ENCODE data around the gene YPEL1. TPM values are rescaled to one million over a fixed set of nuclear protein-coding genes. Genes with fewer than 3 reads are reported as not detected.
"Not testable (repeated sequence)": the region's sequence is repeated elsewhere in the genome, so short reads cannot be mapped to it uniquely, and the experiment has no call there.

YPEL1 gene
- total RNA-seq, 2 donors from 2014 or later = 2.5 to 4.4 TPM

DNA sequence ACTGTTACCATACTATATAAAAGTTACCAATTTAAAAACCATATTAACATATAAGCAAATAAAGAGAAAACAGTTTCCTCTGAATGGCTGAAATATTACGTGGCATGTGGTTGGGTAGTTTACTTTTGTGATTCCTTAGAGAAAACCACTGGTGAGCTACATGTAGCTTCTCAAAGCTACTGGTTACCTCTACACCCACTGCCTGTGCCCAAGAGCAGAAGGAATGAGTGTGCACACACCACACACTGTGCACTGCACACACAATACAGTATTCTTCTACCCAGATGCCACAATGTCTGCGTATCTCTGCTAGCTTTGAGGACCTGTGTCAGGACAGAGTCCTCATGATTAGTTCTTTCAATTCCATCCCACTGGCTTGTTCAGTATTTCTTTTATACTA, 25.5 kb upstream of the YPEL1 start:
- peaks cover 14 to 41% of the 10 kb centered on the region in 2 donors for H3K36me3 Mint-ChIP-seq (ENCODE audit: insufficient read depth in 2 of 2)
- ATAC-seq (replicated peaks in 1 of 2) (peak; percentile 76 to 78), DNase-seq (peak; percentile 61 to 67)
- H3K4me3 Mint-ChIP-seq = peak overlapping the region in 1 of 2 donors; percentile 13
- peaks cover 67% of the 10 kb centered on the region for H3K4me1 Mint-ChIP-seq (ENCODE audit: low read depth)
- no peak overlapping the region for H3K27ac Mint-ChIP-seq
- H3K27me3 Mint-ChIP-seq (ENCODE audit: low read depth) = no peaks in the 10 kb centered on the region
- H3K9me3 Mint-ChIP-seq = no peaks in the 10 kb centered on the region

DNA sequence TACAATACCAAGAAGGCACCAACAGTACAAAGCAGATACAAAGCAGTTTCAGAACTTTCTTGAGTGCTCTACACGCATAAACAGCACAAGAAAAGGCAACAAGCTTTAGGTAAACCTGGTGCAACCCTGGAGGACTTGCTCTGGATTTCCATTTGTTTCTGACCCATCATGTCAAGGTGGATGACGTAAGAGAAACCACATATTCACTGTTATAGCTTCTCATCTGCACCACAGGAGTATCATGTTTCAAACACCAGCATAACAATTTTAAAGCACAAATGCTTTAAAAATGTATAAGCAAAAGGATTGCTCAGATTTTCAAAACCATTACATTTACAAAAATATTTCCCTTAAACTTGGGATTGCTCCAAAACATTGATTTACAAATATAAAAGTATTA, 25.0 kb upstream of the YPEL1 start:
- Mint-ChIP-seq H3K27ac (no peak overlapping the region), H3K36me3 (ENCODE audit: insufficient read depth in 2 of 2) (peaks cover 13 to 37% of the 10 kb centered on the region in 2 donors), H3K4me1 (ENCODE audit: low read depth) (peaks cover 66% of the 10 kb centered on the region), H3K9me3 (no peaks in the 10 kb centered on the region), H3K4me3 (no peak overlapping the region), H3K27me3 (ENCODE audit: low read depth) (no peaks in the 10 kb centered on the region)
- ATAC-seq (replicated peaks in 1 of 2) (no peak), DNase-seq (no peak)

DNA sequence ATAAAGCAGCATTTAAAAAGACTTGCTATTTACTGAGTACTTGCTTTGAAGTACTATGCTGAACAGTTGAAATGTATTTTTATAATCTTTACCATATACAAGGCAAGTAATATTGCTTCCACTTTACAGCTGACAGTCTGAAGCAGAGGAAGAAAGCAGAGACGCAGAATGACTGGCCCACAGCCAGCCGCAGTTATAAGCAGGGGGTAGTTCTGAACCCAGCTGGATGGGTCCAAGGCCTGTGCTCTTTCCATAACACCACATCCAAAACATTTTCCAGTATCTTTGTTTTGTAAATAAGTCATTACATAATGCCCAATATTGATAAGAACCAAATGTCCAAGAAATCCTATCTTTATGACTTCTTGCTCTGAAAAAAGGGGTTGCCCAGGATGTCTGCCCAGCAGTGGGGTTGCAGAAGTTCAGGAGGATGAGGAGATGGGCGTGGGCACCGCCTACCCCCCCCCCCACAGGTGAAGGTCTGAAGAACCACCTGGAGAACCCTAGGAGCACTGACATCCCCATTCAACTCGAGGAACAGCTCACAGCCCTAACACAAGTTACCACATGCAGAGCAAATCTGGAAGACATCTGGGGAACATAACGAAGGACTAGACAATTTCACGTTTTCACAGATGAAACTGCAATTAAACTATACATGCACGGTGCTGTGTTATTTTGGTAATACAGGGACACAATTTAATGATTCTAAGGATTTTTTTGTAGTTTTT, 24.2 kb upstream of the YPEL1 start:
- no peak for ATAC-seq (replicated peaks in 1 of 2)
- H3K4me3 Mint-ChIP-seq = no peak overlapping the region
- H3K27me3 Mint-ChIP-seq (ENCODE audit: low read depth) = no peaks in the 10 kb centered on the region
- no peak for DNase-seq
- H3K27ac Mint-ChIP-seq = no peak overlapping the region
- peaks cover 11 to 29% of the 10 kb centered on the region in 2 donors for H3K36me3 Mint-ChIP-seq (ENCODE audit: insufficient read depth in 2 of 2)
- H3K4me1 Mint-ChIP-seq (ENCODE audit: low read depth) = peaks cover 58% of the 10 kb centered on the region
- no peaks in the 10 kb centered on the region for H3K9me3 Mint-ChIP-seq

DNA sequence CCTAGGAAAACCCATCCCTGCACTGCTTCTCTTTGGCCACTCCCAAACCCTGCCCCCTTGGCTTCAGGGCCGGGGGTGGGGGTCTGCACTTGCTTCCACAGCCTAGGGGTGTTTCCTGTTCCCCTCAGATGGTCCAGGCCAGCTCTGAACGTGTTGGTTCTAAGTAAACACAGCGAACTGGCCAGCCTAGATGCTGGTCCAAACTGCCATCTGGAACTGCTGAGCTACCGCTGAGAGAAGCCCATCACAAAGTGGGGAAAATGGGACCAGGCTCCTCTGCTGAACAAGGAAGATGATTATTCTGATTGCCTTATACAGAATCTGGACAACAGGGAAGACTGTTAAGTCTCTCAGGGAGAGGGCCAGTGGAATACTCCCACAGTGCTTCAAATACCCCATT, 23.5 kb upstream of the YPEL1 start:
- Mint-ChIP-seq H3K27me3 (ENCODE audit: low read depth) (no peaks in the 10 kb centered on the region), H3K4me3 (no peak overlapping the region), H3K36me3 (ENCODE audit: insufficient read depth in 2 of 2) (peaks cover 9 to 29% of the 10 kb centered on the region in 2 donors), H3K27ac (no peak overlapping the region), H3K9me3 (no peaks in the 10 kb centered on the region), H3K4me1 (ENCODE audit: low read depth) (peaks cover 51% of the 10 kb centered on the region)
- DNase-seq (no peak), ATAC-seq (replicated peaks in 1 of 2) (no peak)

DNA sequence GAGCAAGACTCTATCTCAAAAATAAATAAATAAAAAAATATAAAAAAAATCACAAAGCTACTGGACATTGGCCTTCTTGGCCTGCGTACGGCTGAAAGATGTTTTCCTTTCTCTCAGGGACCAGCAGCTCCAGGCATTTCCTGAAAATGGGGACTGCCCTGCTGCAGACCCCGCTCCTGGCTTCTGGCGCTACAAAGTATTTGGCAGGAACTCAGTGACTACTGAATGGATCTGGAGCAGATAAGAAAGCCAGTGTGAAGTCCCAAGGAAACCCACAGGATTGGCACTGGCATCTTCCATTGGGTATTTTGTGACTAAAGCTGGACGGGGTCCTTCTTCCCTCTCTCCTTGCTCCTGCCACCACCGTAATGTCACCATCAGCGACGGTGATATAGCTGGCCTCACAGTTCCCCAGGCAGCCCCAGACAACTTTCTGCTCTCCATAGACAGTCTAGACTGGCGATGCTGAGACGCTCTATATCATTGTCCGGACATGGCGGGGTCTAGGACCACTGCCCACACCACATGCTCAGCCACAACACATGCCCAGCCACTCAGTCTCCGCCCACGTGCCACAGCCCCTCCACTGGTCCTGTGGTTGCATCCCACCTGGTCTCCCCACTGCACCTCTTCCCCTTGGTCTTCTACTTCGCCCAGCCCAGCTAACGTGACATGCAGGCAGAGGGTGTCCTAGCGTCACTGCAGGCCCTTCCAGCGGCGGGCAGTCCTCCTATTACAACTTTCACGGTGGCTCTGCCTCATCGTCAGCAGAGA, 22.7 kb upstream of the YPEL1 start:
- H3K4me1 Mint-ChIP-seq (ENCODE audit: low read depth) = peaks cover 43% of the 10 kb centered on the region
- H3K27me3 Mint-ChIP-seq (ENCODE audit: low read depth) = no peaks in the 10 kb centered on the region
- ATAC-seq (replicated peaks in 1 of 2) = no peak
- H3K9me3 Mint-ChIP-seq = no peaks in the 10 kb centered on the region
- peaks cover 9 to 24% of the 10 kb centered on the region in 2 donors for H3K36me3 Mint-ChIP-seq (ENCODE audit: insufficient read depth in 2 of 2)
- H3K27ac Mint-ChIP-seq = no peak overlapping the region
- no peak for DNase-seq
- H3K4me3 Mint-ChIP-seq = no peak overlapping the region

DNA sequence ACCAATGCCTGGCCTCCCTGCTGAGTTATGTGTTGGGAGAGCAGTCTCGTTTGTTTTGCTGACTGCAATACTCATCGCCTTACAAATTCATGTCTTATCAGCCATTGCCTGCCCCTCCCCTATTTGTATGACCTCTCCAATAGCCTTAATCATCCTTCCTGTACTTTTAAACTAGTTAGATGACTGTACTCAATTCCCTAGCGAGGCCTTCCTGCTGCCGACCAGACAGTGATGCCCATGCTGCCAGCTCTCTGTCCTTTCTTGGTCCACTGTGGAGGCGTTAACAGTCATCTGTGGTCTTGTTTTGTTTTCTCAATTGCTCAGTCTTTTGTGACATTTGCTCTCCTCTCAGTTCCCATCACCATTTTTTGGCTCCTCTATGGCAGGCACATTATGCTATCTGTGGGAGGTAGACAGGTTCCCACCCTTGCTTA, 20.3 kb upstream of the YPEL1 start:
- Mint-ChIP-seq H3K27ac (no peak overlapping the region), H3K36me3 (ENCODE audit: insufficient read depth in 2 of 2) (peaks cover 7 to 11% of the 10 kb centered on the region in 2 donors), H3K27me3 (ENCODE audit: low read depth) (no peaks in the 10 kb centered on the region), H3K4me1 (ENCODE audit: low read depth) (peaks cover 25% of the 10 kb centered on the region), H3K4me3 (no peak overlapping the region), H3K9me3 (no peaks in the 10 kb centered on the region)
- DNase-seq = no peak
- ATAC-seq (replicated peaks in 1 of 2) = peak; percentile 49 to 79

DNA sequence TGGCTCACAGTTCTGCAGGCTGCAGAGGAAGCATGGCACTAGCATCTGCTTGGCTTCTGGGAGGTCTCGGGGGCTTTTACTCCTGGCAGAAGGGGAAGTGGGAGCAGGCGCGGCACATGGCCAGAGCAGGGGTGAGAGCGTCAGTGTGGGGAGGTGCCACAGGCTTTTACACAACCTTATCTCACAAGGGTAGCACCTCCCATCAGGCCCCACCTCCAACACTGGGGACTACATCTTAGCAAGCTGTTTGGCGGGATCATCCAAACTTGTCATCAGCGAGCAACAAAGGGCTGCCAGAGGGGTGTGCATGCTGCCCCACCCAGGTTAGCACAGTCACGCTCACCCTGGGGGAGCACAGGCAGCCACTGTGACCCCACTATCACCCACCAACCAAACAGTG, 18.9 kb upstream of the YPEL1 start:
- Mint-ChIP-seq H3K4me1 (ENCODE audit: low read depth) (peaks cover 20% of the 10 kb centered on the region), H3K36me3 (ENCODE audit: insufficient read depth in 2 of 2) (peaks cover 7 to 11% of the 10 kb centered on the region in 2 donors), H3K4me3 (no peak overlapping the region), H3K9me3 (no peaks in the 10 kb centered on the region), H3K27ac (no peak overlapping the region), H3K27me3 (ENCODE audit: low read depth) (no peaks in the 10 kb centered on the region)
- no peak for DNase-seq
- ATAC-seq (replicated peaks in 1 of 2) = no peak

DNA sequence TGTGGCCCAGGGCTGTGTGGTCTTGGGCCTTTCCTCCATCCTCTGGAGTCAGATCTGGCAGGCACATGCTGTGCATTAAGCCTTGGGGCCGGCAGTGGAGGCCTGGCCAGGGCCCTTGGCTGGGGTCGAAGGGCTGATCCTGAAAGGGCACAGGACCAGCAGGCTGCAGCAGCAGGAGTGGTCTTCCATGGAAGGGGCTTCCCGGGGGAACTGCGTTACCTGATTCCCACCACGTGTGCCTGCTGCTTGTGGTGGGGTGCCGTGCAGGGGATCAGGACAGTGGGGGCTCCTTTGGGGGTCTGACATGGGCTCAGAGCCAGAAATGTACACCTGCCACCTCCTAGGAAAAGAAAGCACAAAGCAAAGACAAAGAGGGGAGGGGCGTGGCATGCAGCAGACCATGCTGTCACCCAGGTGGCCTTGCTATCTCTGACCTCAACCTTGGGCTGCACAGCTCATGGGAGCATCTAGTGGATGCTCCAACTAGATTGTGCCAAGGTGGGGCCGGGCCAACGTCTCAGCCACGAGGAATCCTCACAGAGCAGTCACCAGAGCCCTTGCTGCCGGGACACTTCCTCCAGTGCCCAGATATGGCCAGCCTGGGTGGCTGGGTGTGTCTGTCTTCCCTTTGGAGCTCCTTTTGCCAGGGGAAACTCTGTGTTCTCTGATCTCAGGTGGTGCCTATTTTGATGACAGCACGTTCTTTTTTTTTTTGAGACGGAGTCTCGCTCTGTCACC, 17.9 kb upstream of the YPEL1 start:
- ATAC-seq (replicated peaks in 1 of 2) (no peak), DNase-seq (no peak)
- H3K27ac Mint-ChIP-seq = no peak overlapping the region
- no peaks in the 10 kb centered on the region for H3K27me3 Mint-ChIP-seq (ENCODE audit: low read depth)
- no peak overlapping the region for H3K4me3 Mint-ChIP-seq
- H3K4me1 Mint-ChIP-seq (ENCODE audit: low read depth) = peaks cover 20% of the 10 kb centered on the region
- peaks cover 5% of the 10 kb centered on the region in 2 donors for H3K36me3 Mint-ChIP-seq (ENCODE audit: insufficient read depth in 2 of 2)
- H3K9me3 Mint-ChIP-seq = no peaks in the 10 kb centered on the region

DNA sequence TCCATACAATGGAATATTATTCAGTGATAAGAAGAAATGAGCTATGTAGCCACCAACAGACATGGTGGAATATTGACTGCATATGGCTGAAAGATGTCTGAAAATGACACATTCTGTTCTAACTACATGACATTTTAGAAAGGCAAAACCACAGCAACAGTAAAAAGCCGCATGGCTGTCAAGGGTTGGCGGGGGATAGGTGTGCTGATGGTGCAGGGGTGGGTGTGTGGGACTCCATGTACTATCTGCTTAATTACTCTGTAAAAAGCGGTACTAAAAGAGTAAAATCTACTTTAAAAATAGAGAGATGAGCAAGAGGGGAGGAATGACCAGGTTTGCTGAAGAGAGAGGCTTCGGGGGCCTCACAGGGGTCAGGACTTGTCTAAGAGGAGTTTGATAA, 16.7 kb upstream of the YPEL1 start:
- Mint-ChIP-seq H3K36me3 (ENCODE audit: insufficient read depth in 2 of 2) (peaks cover 0 to 2% of the 10 kb centered on the region in 2 donors), H3K27me3 (ENCODE audit: low read depth) (no peaks in the 10 kb centered on the region), H3K9me3 (no peaks in the 10 kb centered on the region), H3K4me3 (no peak overlapping the region), H3K4me1 (ENCODE audit: low read depth) (peaks cover 18% of the 10 kb centered on the region), H3K27ac (no peak overlapping the region)
- DNase-seq (no peak), ATAC-seq (replicated peaks in 1 of 2) (no peak)

DNA sequence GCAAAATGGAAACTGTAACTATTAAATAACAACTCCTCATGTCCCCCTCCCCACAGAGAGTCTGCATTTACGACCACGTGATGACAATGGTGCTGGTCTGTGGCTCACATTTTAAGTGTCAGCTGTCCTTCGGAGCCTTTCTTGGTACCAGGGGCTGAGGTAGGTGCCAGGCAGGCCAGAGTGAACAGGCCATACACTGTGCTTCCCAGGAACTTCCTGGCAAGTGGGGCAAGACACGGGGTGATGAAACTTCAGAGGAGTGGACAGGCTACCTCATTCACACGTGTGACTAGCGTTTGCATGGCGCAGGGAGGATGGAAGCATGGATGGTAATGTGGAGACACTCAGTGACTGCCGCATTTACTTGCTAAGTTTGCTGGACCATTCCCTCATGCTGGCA, 10.4 kb upstream of the YPEL1 start:
- H3K4me3 Mint-ChIP-seq = no peak overlapping the region
- no peak overlapping the region for H3K27ac Mint-ChIP-seq
- H3K4me1 Mint-ChIP-seq (ENCODE audit: low read depth) = no peaks in the 10 kb centered on the region
- no peaks in the 10 kb centered on the region for H3K27me3 Mint-ChIP-seq (ENCODE audit: low read depth)
- DNase-seq (no peak), ATAC-seq (replicated peaks in 1 of 2) (no peak)
- no peaks in the 10 kb centered on the region for H3K9me3 Mint-ChIP-seq
- H3K36me3 Mint-ChIP-seq (ENCODE audit: insufficient read depth in 2 of 2) = no peaks in the 10 kb centered on the region

DNA sequence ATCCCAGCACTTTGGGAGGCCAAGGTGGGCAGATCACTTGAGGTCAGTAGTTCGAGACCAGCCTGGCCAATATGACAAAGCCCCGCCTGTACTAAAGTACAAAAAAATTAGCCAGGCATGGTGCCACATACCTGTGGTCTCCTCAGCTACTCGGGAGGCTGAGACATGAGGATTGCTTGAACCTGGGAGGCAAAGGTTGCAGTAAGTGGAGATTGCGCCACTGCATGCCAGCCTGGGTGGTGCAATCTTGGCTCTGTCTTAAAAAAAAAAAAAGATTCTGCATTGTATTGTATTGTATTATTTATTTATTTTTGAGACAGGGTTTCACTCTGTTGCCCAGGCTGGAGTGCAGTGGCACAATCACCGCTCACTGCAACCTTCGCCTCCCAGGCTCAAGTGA, 9.3 kb upstream of the YPEL1 start:
- not testable (repeated sequence) for H3K36me3 Mint-ChIP-seq (ENCODE audit: insufficient read depth in 2 of 2); H3K4me1 Mint-ChIP-seq (ENCODE audit: low read depth); H3K9me3 Mint-ChIP-seq; DNase-seq; H3K4me3 Mint-ChIP-seq; H3K27ac Mint-ChIP-seq; ATAC-seq (replicated peaks in 1 of 2); H3K27me3 Mint-ChIP-seq (ENCODE audit: low read depth)

DNA sequence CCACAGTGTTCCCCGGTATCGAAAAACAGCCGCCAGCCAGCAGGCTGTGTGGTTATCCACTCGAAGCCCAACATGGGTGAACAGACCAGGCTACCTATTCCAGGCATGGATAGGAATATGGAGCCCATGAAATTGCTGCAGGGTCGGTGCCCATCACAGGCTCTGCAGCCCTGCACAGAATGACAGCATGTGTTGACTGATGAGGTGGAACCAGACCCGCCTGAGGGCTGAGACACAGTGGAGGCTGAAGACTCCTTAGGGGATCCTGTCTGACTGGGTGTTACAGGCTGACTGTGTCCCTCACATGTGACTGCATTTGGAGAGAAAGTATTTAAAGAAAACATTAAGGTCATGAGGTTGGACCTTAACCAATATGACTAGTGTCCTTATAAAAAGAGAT, 6.2 kb upstream of the YPEL1 start:
- no peak overlapping the region for H3K4me3 Mint-ChIP-seq
- H3K27me3 Mint-ChIP-seq (ENCODE audit: low read depth) = peaks cover 22% of the 10 kb centered on the region
- ATAC-seq (replicated peaks in 1 of 2) = no peak
- H3K4me1 Mint-ChIP-seq (ENCODE audit: low read depth) = no peaks in the 10 kb centered on the region
- no peaks in the 10 kb centered on the region for H3K36me3 Mint-ChIP-seq (ENCODE audit: insufficient read depth in 2 of 2)
- no peak for DNase-seq
- H3K27ac Mint-ChIP-seq = no peak overlapping the region
- H3K9me3 Mint-ChIP-seq = no peaks in the 10 kb centered on the region

DNA sequence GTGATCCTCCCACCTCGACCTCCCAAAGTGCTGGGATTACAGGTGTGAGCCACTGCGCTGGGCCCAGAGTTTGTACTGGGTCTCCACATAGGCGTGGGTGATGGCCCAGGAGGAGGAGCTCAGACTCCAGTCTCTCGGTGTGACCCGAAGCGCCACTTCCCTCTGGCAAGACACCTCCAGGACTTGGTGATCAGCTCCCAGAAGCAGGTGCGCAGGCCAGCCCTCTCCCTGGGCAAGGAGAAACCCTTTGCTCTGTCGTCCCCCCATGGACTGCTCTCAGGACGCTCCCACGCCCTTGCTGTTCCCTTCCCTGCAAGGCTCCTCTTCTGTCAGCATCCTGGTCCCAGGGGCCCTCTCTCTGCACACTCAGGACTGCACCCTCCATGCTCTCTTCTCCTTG, 5.5 kb upstream of the YPEL1 start:
- DNase-seq = no peak
- no peaks in the 10 kb centered on the region for H3K9me3 Mint-ChIP-seq
- H3K4me1 Mint-ChIP-seq (ENCODE audit: low read depth) = no peaks in the 10 kb centered on the region
- H3K4me3 Mint-ChIP-seq = no peak overlapping the region
- no peak overlapping the region for H3K27ac Mint-ChIP-seq
- H3K36me3 Mint-ChIP-seq (ENCODE audit: insufficient read depth in 2 of 2) = no peaks in the 10 kb centered on the region
- H3K27me3 Mint-ChIP-seq (ENCODE audit: low read depth) = peaks cover 24% of the 10 kb centered on the region
- ATAC-seq (replicated peaks in 1 of 2) = no peak

Measured in activated T-cell treated with anti-CD3 and anti-CD28 coated beads, Interleukin-2, amount 50 U/mL, for 72 hours (primary cell).